ENCODE measurements around the gene CRYBB3. TPM values are rescaled to one million over a fixed set of nuclear protein-coding genes. Genes with fewer than 3 reads are reported as not detected.
A peak's percentile ranks its signal among the peaks of the same experiment; 100 is the strongest.
"Not testable (repeated sequence)": the region's sequence is repeated elsewhere in the genome, so short reads cannot be mapped to it uniquely, and the experiment has no call there.

CRYBB3 gene
- total RNA-seq, 1 donor from 2014 or later, result not detected

GRCh38 chr22:25174156-25174887 lies 25.3 kb upstream of the CRYBB3 start:
- DNase-seq (no peak), ATAC-seq (no peak)
- intact Hi-C loops (cut with micrococcal nuclease), result loop anchor here (5.0 kb wide), 1 partner anchor 62 kb away; no protein-coding TSS in a partner anchor

DNA sequence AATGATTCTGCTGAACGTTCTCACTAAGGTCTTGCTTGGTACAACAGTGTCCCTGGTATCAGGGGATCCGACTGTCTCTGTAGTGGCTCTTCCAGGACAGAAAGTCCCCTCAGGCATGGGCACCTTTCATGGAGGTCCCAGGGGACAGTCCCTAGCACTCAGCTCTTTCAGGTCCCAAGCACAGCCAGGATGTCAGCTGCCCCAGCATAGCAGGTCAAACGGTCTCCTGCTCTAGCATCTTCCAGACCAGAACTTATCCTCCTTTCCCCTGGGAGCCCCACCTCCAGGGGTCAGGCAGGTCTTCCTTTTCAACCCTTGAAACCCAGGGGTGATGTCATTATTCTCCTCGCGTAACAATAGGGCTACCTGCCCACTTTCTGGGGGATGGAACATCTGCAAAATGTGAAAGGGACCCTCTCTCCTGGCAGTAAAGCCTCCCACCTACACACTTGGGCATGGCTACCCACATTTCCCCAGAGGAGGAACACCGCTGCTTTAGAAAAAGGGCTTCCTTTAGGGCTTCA lies 24.7 kb upstream of the CRYBB3 start:
- ATAC-seq (no peak), DNase-seq (no peak)
- intact Hi-C loops (cut with micrococcal nuclease), result loop anchor here (5.0 kb wide), 1 partner anchor 63 kb away; no protein-coding TSS in a partner anchor

DNA sequence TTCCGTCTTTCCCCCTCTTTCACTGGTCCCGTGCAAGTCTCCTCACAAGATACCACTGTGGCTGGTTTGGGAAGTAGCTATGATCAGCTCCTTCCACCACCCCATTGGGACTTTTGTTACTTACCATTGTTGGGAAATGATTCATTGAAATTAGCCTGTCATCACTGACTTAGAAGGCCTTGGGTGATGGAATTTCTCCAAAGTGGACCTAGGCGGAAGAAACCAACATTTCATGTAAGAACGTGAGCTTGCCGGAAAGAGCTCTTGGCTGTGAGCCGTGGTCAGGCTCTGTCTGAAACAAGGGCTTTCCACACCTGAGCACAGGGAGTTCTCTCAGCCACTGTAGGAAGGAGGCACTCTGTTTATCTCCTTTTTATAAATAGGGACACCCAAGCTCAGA lies 23.5 kb upstream of the CRYBB3 start:
- DNase-seq (no peak), ATAC-seq (peak; percentile 42)
- intact Hi-C loops (cut with micrococcal nuclease), result no loop called here

DNA sequence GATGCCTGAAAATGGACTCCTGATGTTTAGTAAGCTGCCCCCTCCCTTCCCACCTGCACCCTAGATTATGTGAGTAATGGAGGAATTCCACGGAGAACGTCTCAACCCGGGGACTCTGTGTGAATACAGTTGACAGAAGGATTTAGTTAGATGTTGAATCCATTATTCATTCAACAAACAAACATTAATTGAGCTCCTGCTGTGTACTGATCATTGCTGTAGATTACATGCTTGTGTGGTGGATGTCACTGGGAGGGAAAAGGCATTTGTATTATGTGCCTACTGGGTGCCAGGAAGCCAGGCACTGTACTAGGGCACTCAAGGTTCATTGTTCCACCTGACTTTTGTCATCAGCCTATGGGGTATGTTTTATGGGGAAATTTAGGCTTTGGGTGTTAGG lies 22.9 kb upstream of the CRYBB3 start:
- intact Hi-C loops (cut with micrococcal nuclease), result no loop called here
- ATAC-seq (no peak), DNase-seq (no peak)

DNA sequence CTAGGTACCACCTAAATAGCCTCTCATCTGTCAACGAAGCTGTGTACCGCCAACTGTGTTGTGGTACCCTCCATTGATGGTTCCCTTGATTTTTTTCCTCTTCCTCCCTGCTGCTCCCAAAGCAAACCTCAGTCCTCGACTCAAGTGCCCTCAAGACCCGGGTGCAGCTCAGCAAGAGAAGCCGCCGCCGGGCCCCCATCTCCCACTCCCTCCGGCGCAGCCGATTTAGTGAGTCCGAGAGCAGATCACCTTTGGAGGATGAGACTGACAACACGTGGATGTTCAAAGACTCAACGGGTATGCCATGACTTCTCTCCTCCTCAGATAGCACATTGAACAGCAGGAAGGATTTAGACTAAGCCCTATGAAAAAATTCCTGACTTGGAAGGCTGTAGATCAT lies 22.4 kb upstream of the CRYBB3 start:
- DNase-seq, result no peak
- intact Hi-C loops (cut with micrococcal nuclease), result no loop called here
- no peak for ATAC-seq

- intact Hi-C loops (cut with micrococcal nuclease), result no loop called here
Measured at GRCh38 chr22:25177895-25178294, 21.8 kb upstream of the CRYBB3 start.

DNA sequence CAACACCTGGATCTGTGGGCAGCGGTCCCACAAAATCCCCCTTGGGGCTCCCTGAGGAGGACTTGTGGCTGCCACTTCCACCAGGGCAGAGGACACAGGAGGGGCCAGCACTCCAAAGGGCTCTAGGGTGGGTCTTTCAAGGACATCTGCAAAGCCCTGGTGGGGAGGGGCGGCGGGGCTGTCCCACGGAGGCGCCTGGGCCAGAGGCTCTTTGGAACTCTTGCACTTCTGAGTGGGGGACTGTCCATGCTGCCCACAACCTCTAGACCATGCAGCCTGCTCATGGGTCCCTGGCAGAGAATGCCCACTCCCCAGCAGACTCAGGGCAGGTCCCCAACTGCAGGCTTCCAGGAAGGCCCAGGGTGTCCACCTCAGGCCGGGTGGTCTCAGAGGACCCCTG lies 21.3 kb upstream of the CRYBB3 start:
- peak; percentile 54 for ATAC-seq
- intact Hi-C loops (cut with micrococcal nuclease); DNase-seq: not testable (repeated sequence)

More at GRCh38 chr22:25177895-25178294, 21.8 kb upstream of the CRYBB3 start:
- DNase-seq (no peak), ATAC-seq (no peak)

DNA sequence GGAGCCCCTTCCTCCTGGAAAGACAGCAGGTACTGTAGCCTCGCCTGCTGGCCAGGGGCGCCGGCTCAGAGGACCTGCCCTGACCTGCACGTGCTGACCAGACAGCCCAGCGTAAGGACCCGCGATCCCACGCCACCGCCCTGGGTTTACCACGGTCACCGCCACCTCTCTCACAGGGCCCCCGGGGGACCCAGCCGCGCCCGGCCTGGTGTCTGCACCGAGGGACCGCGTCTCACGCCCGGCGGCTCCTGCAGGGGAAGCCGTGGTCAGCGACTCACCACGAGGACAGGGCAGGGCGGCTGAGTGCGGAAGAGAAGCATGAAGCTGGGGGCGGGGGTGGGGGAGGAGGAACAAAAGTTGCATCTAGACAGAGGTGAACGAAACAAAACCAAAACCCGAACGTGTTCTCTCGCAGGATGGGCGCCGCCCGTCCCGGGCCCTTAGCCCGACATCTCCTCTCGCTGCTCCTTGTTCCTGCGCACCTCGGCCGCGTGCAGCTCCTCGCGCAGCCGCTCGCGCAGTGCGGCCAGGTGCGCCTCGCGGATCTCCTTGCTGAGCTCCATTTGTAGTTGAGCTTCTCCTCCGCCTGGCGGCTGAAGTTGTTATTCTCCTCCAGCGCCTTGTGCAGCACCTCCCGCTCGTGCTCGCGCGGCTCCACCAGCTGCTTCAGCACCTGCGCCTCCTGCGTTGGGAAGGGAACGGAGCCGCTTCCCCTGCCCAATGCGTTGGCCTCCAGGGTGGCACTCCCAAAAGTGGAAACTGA lies 20.6 kb upstream of the CRYBB3 start:
- intact Hi-C loops (cut with micrococcal nuclease); DNase-seq: not testable (repeated sequence)
- ATAC-seq, result peak; percentile 29

DNA sequence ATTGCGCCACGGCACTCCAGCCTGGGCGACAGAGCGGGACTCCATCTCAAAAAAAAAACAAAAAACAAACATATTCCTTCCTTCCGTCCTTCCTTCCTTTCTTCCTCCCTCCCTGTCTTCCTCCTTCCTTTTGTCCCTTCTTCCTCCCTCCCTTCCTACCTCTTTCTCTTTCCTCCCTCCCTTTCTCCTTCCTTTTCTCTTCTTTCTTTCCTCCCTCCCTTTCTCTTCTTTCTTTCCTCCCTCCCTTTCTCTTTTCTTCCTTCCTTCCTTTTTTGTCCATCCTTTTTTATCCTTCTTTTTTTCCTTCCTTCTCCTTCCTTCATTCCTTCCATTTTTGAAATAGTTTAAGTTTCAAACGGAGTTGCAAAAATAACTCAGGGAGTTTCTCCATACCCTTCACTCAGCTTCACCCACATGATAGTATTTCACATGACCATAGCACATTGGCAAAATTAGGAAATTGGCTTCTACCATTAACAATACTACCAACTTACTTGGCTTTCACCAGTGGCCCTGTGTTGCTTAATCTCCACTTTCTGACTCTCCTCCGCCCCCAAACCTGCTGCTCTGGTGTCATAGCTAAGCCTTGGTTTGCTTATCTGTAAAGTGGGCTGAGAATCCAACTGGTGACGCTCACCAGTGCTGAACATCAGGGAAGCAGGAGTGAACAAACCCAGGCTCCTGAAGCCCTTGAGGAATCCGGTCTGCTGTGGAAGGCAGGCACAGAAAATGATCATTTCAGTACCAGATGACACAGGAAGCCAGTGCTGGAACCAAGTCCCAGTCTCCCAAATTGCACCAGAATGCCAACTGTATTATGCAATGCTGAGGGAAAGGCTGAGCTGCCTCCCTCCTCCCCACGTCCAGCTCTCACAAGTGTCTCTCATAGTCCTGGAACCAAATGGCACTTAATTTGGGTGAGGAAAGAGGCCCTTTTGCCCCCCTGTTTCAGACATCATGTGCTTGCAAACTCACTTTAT lies 17.2 kb upstream of the CRYBB3 start:
- no peak for DNase-seq
- intact Hi-C loops (cut with micrococcal nuclease), result no loop called here
- ATAC-seq, result no peak

DNA sequence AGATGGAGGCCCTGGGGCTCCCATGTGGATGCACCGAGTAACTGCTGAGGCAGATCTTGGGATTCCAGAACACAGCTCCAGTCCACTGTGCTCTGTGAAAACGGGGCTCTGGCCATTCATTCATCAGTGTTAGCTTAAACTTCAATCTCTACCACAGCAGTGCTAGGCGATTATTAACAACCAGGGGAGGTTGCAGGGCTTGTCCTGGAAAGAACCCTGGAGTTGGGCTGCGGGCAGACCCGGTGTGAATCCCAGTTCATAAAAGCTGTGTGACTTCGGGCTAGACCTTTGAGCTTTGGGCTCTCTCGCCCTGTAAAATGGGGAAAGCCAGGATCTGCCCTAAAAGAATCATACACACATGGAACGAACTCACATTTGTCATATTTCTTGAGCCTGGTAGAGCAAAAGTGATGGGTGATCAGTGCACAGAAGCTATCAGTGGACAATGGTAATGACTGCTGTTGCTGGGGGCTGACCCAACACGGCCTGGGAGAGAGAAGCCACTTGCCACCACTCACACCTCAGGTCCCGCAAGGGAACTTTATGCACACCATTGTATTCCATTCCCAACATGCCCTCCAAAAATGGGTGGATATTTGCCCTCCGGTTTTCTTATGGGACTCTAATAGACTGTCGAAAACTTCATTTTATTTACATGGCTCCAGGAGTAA lies 15.6 kb upstream of the CRYBB3 start:
- ATAC-seq (no peak), DNase-seq (no peak)
- intact Hi-C loops (cut with micrococcal nuclease), result no loop called here

DNA sequence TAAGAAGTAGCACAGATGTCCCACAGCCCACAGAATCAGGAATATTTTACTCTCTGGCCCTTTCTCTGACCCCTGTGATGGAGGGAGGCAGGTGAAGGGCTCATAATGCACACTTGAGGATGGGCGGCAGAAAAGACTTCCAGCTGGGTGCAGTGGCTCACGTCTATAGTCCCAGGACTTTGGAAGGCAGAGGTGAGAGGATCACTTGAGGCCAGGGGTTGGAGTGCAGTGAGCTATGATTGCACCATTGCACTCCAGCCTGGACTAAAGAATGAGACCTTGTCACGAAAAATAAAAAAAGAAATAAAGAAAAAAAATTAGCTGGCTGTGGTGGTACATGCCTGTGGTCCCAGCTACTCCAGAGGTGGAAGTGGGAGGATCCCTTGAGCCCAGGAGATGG lies 13.5 kb upstream of the CRYBB3 start:
- ATAC-seq, result no peak
- intact Hi-C loops (cut with micrococcal nuclease), result no loop called here
- DNase-seq, result no peak

DNA sequence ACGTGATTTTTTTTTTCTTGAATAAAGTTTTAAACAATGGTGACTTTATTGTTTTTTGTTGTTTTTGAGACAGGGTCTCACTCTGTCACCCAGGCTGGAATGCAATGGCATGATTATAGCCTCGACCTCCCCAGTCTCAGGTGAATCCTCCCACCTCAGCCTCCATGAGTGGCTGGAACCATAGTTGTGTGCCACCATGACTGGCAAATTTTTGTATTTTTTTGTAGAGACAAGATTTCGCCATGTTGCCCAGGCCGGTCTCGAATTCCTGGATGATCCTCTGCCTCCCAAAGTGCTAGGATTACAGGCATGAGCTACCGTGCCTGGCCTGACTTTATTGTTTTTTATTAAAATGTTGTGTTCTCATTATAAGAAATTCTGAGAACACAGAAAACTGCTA lies 12.2 kb upstream of the CRYBB3 start:
- ATAC-seq (no peak), DNase-seq (no peak)
- intact Hi-C loops (cut with micrococcal nuclease), result no loop called here

GRCh38 chr22:25192406-25192805 lies 7.3 kb upstream of the CRYBB3 start:
- ATAC-seq, result no peak

GRCh38 chr22:25193130-25193529 lies 6.5 kb upstream of the CRYBB3 start:
- ATAC-seq, result no peak
- intact Hi-C loops (cut with micrococcal nuclease), result no loop called here
- DNase-seq, result no peak

More at GRCh38 chr22:25192406-25192805, 7.3 kb upstream of the CRYBB3 start:
- DNase-seq, result no peak
- intact Hi-C loops (cut with micrococcal nuclease), result no loop called here

GRCh38 chr22:25193548-25193947 lies 6.1 kb upstream of the CRYBB3 start:
- ATAC-seq, result no peak
- no peak for DNase-seq
- intact Hi-C loops (cut with micrococcal nuclease), result no loop called here

DNA sequence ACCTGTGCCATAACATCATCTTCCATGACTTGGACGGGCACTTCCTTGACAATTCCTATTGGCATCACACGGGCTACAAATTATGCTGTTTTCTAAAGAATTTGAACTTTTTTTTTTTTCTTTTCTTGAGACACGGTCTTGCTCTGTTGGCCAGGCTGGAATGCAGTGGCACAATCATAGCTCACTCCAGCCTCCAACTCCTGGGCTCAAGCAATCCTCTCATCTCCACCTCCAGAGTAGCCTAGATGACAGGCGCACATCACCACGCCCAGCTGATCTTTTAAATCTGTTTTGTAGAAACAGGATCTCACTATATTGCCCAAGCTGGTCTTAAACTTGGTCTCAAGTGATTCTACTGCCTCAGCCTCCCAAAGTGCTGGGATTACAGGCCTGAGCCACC lies 3.3 kb upstream of the CRYBB3 start:
- DNase-seq, result no peak
- ATAC-seq, result no peak
- intact Hi-C loops (cut with micrococcal nuclease), result no loop called here

DNA sequence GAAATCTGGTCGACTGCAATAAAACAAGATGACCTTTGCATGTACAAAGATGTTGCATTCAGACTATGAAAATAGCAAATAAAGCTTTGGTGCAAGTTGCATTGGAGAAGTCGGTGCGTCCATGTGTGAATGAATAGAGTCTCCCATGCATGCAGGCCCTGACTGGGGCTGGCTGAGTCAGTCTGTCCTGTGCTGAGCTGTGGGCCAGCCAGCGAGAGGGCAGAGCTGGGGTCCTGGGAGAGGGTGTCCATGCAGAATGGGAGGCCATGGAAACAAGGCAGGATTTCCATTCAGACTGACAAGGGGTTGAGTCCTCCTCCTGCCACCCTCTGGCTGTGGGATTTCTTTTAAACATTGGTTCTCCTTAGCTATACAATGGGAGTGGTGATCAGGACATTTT lies 2.3 kb upstream of the CRYBB3 start:
- DNase-seq, result no peak
- intact Hi-C loops (cut with micrococcal nuclease), result no loop called here
- no peak for ATAC-seq

- intact Hi-C loops (cut with micrococcal nuclease), result no loop called here
- DNase-seq (no peak), ATAC-seq (no peak)
Measured at GRCh38 chr22:25200967-25201366, 1.3 kb downstream of the CRYBB3 start.
